Measurements from ENCODE around the gene LMBRD2. TPM values are rescaled to one million over a fixed set of nuclear protein-coding genes. Genes with fewer than 3 reads are reported as not detected.

Gene LMBRD2
- total and polyA plus RNA-seq, 2 donors, result 4.3 to 12.4 TPM

GRCh38 chr5:36054647-36055046 is 97.0 kb downstream of the LMBRD2 start:
- DNase-seq (ENCODE audit: low read depth in 6 of 9, low spot score in 9 of 9), result peak in 6 of 9 donors; percentile 37 to 78 (median 48)
- WGBS, result 1% methylated on average over 3 of the region's 3 CpGs
- H3K4me3 ChIP-seq (ENCODE audit: low read length in 2 of 2), result no peak overlapping the region
- no peaks in the 10 kb centered on the region for H3K27me3 ChIP-seq (ENCODE audit: control insufficient read depth in 2 of 2, insufficient read depth in 1 of 2, low read length in 1 of 2)
- H3K4me1 ChIP-seq (ENCODE audit: control insufficient read depth in 2 of 2, insufficient read depth in 2 of 2, low read length in 2 of 2), result peaks cover 48 to 59% of the 10 kb centered on the region in 2 donors
- H3K27ac ChIP-seq (ENCODE audit: low read depth in 1 of 2, low read length in 1 of 2), result peak overlapping the region in 1 of 2 donors; percentile 57
- no peaks in the 10 kb centered on the region for H3K9me3 ChIP-seq (ENCODE audit: control insufficient read depth in 2 of 2, insufficient read depth in 1 of 2, low read length in 1 of 2)
- peaks cover 0 to 5% of the 10 kb centered on the region in 2 donors for H3K36me3 ChIP-seq (ENCODE audit: control insufficient read depth in 2 of 2, insufficient read depth in 2 of 2, low read length in 1 of 2)

GRCh38 chr5:36052538-36052937 is 99.1 kb downstream of the LMBRD2 start:
- no peaks in the 10 kb centered on the region for H3K9me3 ChIP-seq (ENCODE audit: control insufficient read depth in 2 of 2, insufficient read depth in 1 of 2, low read length in 1 of 2)
- no peak for DNase-seq (ENCODE audit: low read depth in 6 of 9, low spot score in 9 of 9)
- H3K4me3 ChIP-seq (ENCODE audit: low read length in 2 of 2), result no peak overlapping the region
- H3K4me1 ChIP-seq (ENCODE audit: control insufficient read depth in 2 of 2, insufficient read depth in 2 of 2, low read length in 2 of 2), result peaks cover 34 to 43% of the 10 kb centered on the region in 2 donors
- H3K36me3 ChIP-seq (ENCODE audit: control insufficient read depth in 2 of 2, insufficient read depth in 2 of 2, low read length in 1 of 2), result peaks cover 0 to 20% of the 10 kb centered on the region in 2 donors
- H3K27me3 ChIP-seq (ENCODE audit: control insufficient read depth in 2 of 2, insufficient read depth in 1 of 2, low read length in 1 of 2), result no peaks in the 10 kb centered on the region
- H3K27ac ChIP-seq (ENCODE audit: low read depth in 1 of 2, low read length in 1 of 2), result no peak overlapping the region

- Histone ChIP-seq H3K9me3 (ENCODE audit: control insufficient read depth in 2 of 2, insufficient read depth in 1 of 2, low read length in 1 of 2) (no peaks in the 10 kb centered on the region), H3K4me3 (ENCODE audit: low read length in 2 of 2) (no peak overlapping the region), H3K27me3 (ENCODE audit: control insufficient read depth in 2 of 2, insufficient read depth in 1 of 2, low read length in 1 of 2) (no peaks in the 10 kb centered on the region), H3K27ac (ENCODE audit: low read depth in 1 of 2, low read length in 1 of 2) (no peak overlapping the region), H3K36me3 (ENCODE audit: control insufficient read depth in 2 of 2, insufficient read depth in 2 of 2, low read length in 1 of 2) (peaks cover 0 to 20% of the 10 kb centered on the region in 2 donors), H3K4me1 (ENCODE audit: control insufficient read depth in 2 of 2, insufficient read depth in 2 of 2, low read length in 2 of 2) (peaks cover 21 to 25% of the 10 kb centered on the region in 2 donors)
- WGBS, result 85% methylated on average over 4 of the region's 4 CpGs
- no peak for DNase-seq (ENCODE audit: low read depth in 6 of 9, low spot score in 9 of 9)
Measured at GRCh38 chr5:36049949-36050348, 101.7 kb downstream of the LMBRD2 start.

Other genes with a start within 250 kb of the LMBRD2 start
- 4.0 TPM for gene CAPSL, start 213.3 kb downstream of the LMBRD2 start, total RNA-seq
- gene CAPSL, start 213.3 kb downstream of the LMBRD2 start, polyA plus RNA-seq, result 2.6 TPM
- gene UGT3A1, start 160.5 kb downstream of the LMBRD2 start, total RNA-seq, result 0.09 TPM
- gene UGT3A1, start 160.5 kb downstream of the LMBRD2 start, polyA plus RNA-seq, result 0.11 TPM
- 6.8 TPM for gene UGT3A2, start 85.0 kb downstream of the LMBRD2 start, total RNA-seq
- gene UGT3A2, start 85.0 kb downstream of the LMBRD2 start, polyA plus RNA-seq, result 0.30 TPM
- gene SKP2, start 224 bp upstream of the LMBRD2 start, total RNA-seq, result 31.0 TPM
- gene SKP2, start 224 bp upstream of the LMBRD2 start, polyA plus RNA-seq, result 6.5 TPM
- 16.8 TPM for gene NADK2, start 90.0 kb upstream of the LMBRD2 start, total RNA-seq
- gene NADK2, start 90.0 kb upstream of the LMBRD2 start, polyA plus RNA-seq, result 12.4 TPM
- 0.14 TPM for gene RANBP3L, start 150.0 kb upstream of the LMBRD2 start, total RNA-seq
- 0.41 TPM for gene RANBP3L, start 150.0 kb upstream of the LMBRD2 start, polyA plus RNA-seq

Data from thymus (tissue), 11 donors.